A673 (cell line): ENCODE results near the gene PTGES2. TPM values are rescaled to one million over a fixed set of nuclear protein-coding genes. Genes with fewer than 3 reads are reported as not detected.

ENCODE experiments used
- BruUV-seq: library from RNA; stranded (reverse); fragments of 400-500 nt; replicated peaks from 2 replicates; lab custom pipeline; 2021; lab: Mats Ljungman, UMichigan
- CTCF ChIA-PET: fragments of 300-600 bp; sonication (Branson Sonifier 250); formaldehyde crosslinking; loops from one replicate; lab custom pipeline; 2022; ENCODE audit warnings: antibody characterized with exemption; lab: Charles Lee
- POLR2A ChIA-PET: fragments of 300-600 bp; sonication (Branson Sonifier 250); formaldehyde crosslinking; loops from one replicate; lab custom pipeline; 2022; ENCODE audit warnings: antibody characterized with exemption; ENCODE audit not compliant: low non-redundant PET; lab: Charles Lee
- DNase-seq: peaks from one replicate; pipeline ENCODE4 v3.0.0-alpha.2; 2015; ENCODE audit warnings: low spot score
- H3K27ac ChIP-seq: fragments of 200-600 bp; sonication (generic); 2 replicates; pipeline ENCODE4 v1.5.1; 2016; ENCODE audit warnings: mixed run types, low read depth, mild to moderate bottlenecking, mixed read lengths, antibody characterized with exemption, low read length; ENCODE audit not compliant: poor library complexity, severe bottlenecking
- H3K27me3 ChIP-seq: fragments of 200-600 bp; sonication (generic); replicated peaks from 2 replicates; pipeline ENCODE4 v1.6.1; 2017; ENCODE audit warnings: mixed run types, low read depth, mild to moderate bottlenecking, mixed read lengths, antibody characterized with exemption, low read length; ENCODE audit not compliant: insufficient read depth, poor library complexity
- H3K36me3 ChIP-seq: fragments of 200-600 bp; sonication (generic); 2 replicates; pipeline ENCODE4 v1.6.1; 2016; ENCODE audit warnings: mixed run types, mild to moderate bottlenecking, mixed read lengths, antibody characterized with exemption, low read length; ENCODE audit not compliant: insufficient read depth, poor library complexity, severe bottlenecking
- H3K4me1 ChIP-seq: fragments of 200-600 bp; sonication (generic); 2 replicates; pipeline ENCODE4 v1.6.1; 2017; ENCODE audit warnings: mixed run types, mild to moderate bottlenecking, mixed read lengths, antibody characterized with exemption, low read length; ENCODE audit not compliant: insufficient read depth, poor library complexity, severe bottlenecking
- H3K4me3 ChIP-seq: fragments of 200-600 bp; sonication (generic); 2 replicates; pipeline ENCODE4 v1.5.1; 2016; ENCODE audit warnings: low read depth, mixed run types, mild to moderate bottlenecking, mixed read lengths, low read length; ENCODE audit not compliant: poor library complexity, severe bottlenecking
- H3K9me3 ChIP-seq: fragments of 200-600 bp; sonication (generic); 2 replicates; pipeline ENCODE4 v1.6.1; 2016; ENCODE audit warnings: mixed run types, low read depth, mild to moderate bottlenecking, mixed read lengths, antibody characterized with exemption, low read length; ENCODE audit not compliant: poor library complexity, severe bottlenecking
- CTCF ChIP-seq: fragments of 300-800, 200-600 bp; sonication (generic); conservative IDR thresholded peaks from 2 replicates; pipeline ENCODE4 v1.5.1; 2017; ENCODE audit warnings: low read depth, mild to moderate bottlenecking, antibody characterized with exemption, low read length, moderate library complexity, mixed read lengths
- EZH2 ChIP-seq: fragments of 200-600 bp; sonication (generic); IDR thresholded peaks from 2 replicates; pipeline ENCODE4 v1.6.1; 2017; ENCODE audit warnings: borderline replicate concordance, low read depth, mild to moderate bottlenecking, mixed read lengths, antibody characterized with exemption, low read length; ENCODE audit not compliant: poor library complexity, severe bottlenecking
- intact Hi-C: fragments of 100-400 bp; cut with micrococcal nuclease; formaldehyde crosslinking; loops from one replicate; pipeline ENCODE4 v1.10.0; 2022; ENCODE audit not compliant: unreplicated experiment
- total RNA-seq: library from RNA; stranded (reverse); gene quantifications from 2 replicates; pipeline ENCODE4 v1.2.3, GENCODE V29; 2021

PTGES2 gene
- total RNA-seq, 1 experiment from 2014 or later, result 122 TPM

GRCh38 chr9:128141604-128142003, 14.1 kb upstream of the PTGES2 start:
- Histone ChIP-seq H3K4me3 (no peak overlapping the region), H3K27ac (no peak overlapping the region), H3K4me1 (no peaks in the 10 kb centered on the region), H3K9me3 (no peaks in the 10 kb centered on the region), H3K27me3 (no peaks in the 10 kb centered on the region), H3K36me3 (no peaks in the 10 kb centered on the region)
- ChIA-PET POLR2A (no interaction called here), CTCF (interaction anchor here (0.6 kb wide), 1 partner anchor 146 kb away, joined by 3 read pairs; no protein-coding TSS in a partner anchor)
- TF ChIP-seq CTCF, result no peak
- no peak for TF ChIP-seq EZH2
- intact Hi-C loops, result no loop called here
- no TSS peak for BruUV-seq
- no peak for DNase-seq

GRCh38 chr9:128139621-128140020, 12.1 kb upstream of the PTGES2 start:
- Histone ChIP-seq H3K4me1 (no peaks in the 10 kb centered on the region), H3K9me3 (no peaks in the 10 kb centered on the region), H3K27ac (no peak overlapping the region), H3K27me3 (no peaks in the 10 kb centered on the region), H3K4me3 (no peak overlapping the region), H3K36me3 (no peaks in the 10 kb centered on the region)
- intact Hi-C loops, result no loop called here
- TF ChIP-seq EZH2, result no peak
- BruUV-seq, result no TSS peak
- ChIA-PET CTCF (no interaction called here), POLR2A (no interaction called here)
- DNase-seq, result no peak

GRCh38 chr9:128138001-128138400, 10.5 kb upstream of the PTGES2 start:
- ChIA-PET POLR2A (no interaction called here), CTCF (no interaction called here)
- no peak for DNase-seq
- Histone ChIP-seq H3K36me3 (no peaks in the 10 kb centered on the region), H3K27ac (no peak overlapping the region), H3K4me3 (no peak overlapping the region), H3K4me1 (no peaks in the 10 kb centered on the region), H3K27me3 (no peaks in the 10 kb centered on the region), H3K9me3 (no peaks in the 10 kb centered on the region)
- intact Hi-C loops, result no loop called here
- BruUV-seq, result no TSS peak
- TF ChIP-seq CTCF, result no peak
- TF ChIP-seq EZH2, result no peak
